Activated T-helper 1 cell treated with anti-CD3 and anti-CD28 coated beads, Interleukin-12 subunit alpha, Interleukin-12 subunit beta, Interleukin-2, Interleukin-4 antibody, amounts not matched to agents 30 ng/mL and 10 ng/mL and 1 ng/mL, durations not matched to agents 14 hours and 24 hours and 36 hours (primary cell): ENCODE results near the gene PGBD1. TPM values are rescaled to one million over a fixed set of nuclear protein-coding genes. Genes with fewer than 3 reads are reported as not detected.
A peak's percentile ranks its signal among the peaks of the same experiment; 100 is the strongest.

Experiments
- DNase-seq: peaks from one replicate; pipeline ENCODE4 v3.0.0; 2021; ENCODE audit warnings: low spot score
- H3K27ac Mint-ChIP-seq: one replicate; pipeline ENCODE4 v1.8.0; 2021; ENCODE audit warnings: mild to moderate bottlenecking, mixed read lengths
- H3K27me3 Mint-ChIP-seq: one replicate; pipeline ENCODE4 v1.8.0; 2022; ENCODE audit warnings: mild to moderate bottlenecking, moderate library complexity, mixed read lengths; ENCODE audit not compliant: insufficient read depth
- H3K36me3 Mint-ChIP-seq: one replicate; pipeline ENCODE4 v1.8.0; 2021; ENCODE audit warnings: low read depth, mixed read lengths
- H3K4me1 Mint-ChIP-seq: one replicate; pipeline ENCODE4 v1.8.0; 2021; ENCODE audit warnings: low read depth, mixed read lengths
- H3K4me3 Mint-ChIP-seq: one replicate; pipeline ENCODE4 v1.8.0; 2021; ENCODE audit warnings: mild to moderate bottlenecking, moderate library complexity, mixed read lengths
- H3K9me3 Mint-ChIP-seq: one replicate; pipeline ENCODE4 v1.8.0; 2021; ENCODE audit warnings: mixed read lengths
- intact Hi-C: fragments of 100-400 bp; cut with micrococcal nuclease; formaldehyde crosslinking; loops from one replicate; pipeline ENCODE4 v1.15.1; 2024
- total RNA-seq: library from RNA; stranded (reverse); gene quantifications from 2 replicates; pipeline ENCODE4 v1.2.3, GENCODE V29; 2022

PGBD1 gene
- total RNA-seq, 1 donor from 2014 or later: 1.7 TPM

- Mint-ChIP-seq H3K36me3 (peaks cover 9% of the 10 kb centered on the region), H3K4me1 (no peaks in the 10 kb centered on the region), H3K4me3 (no peak overlapping the region), H3K27ac (no peak overlapping the region), H3K27me3 (peaks cover 7% of the 10 kb centered on the region), H3K9me3 (peaks cover 34% of the 10 kb centered on the region)
- intact Hi-C loops: no loop called here
- DNase-seq: no peak
Observed at GRCh38 chr6:28330041-28330440, 48.7 kb downstream of the PGBD1 start.

GRCh38 chr6:28333047-28333446 is 51.7 kb downstream of the PGBD1 start:
- peaks cover 7% of the 10 kb centered on the region for H3K27me3 Mint-ChIP-seq
- DNase-seq: no peak
- peaks cover 2% of the 10 kb centered on the region for H3K36me3 Mint-ChIP-seq
- H3K4me1 Mint-ChIP-seq: no peaks in the 10 kb centered on the region
- intact Hi-C loops: no loop called here
- peaks cover 13% of the 10 kb centered on the region for H3K9me3 Mint-ChIP-seq
- H3K4me3 Mint-ChIP-seq: no peak overlapping the region
- no peak overlapping the region for H3K27ac Mint-ChIP-seq

GRCh38 chr6:28333599-28334018 is 52.2 kb downstream of the PGBD1 start:
- Mint-ChIP-seq H3K9me3 (peaks cover 13% of the 10 kb centered on the region), H3K36me3 (peaks cover 2% of the 10 kb centered on the region), H3K4me1 (no peaks in the 10 kb centered on the region), H3K27me3 (peaks cover 7% of the 10 kb centered on the region), H3K27ac (no peak overlapping the region), H3K4me3 (no peak overlapping the region)
- no peak for DNase-seq
- intact Hi-C loops: no loop called here

- Mint-ChIP-seq H3K4me3 (peak overlapping the region; percentile 43), H3K4me1 (no peaks in the 10 kb centered on the region), H3K27me3 (peaks cover 7% of the 10 kb centered on the region), H3K9me3 (peaks cover 5% of the 10 kb centered on the region), H3K36me3 (no peaks in the 10 kb centered on the region), H3K27ac (no peak overlapping the region)
- no peak for DNase-seq
- intact Hi-C loops: loop anchor here (1.0 to 5.0 kb wide), 5 partner anchors 15 to 497 kb away; partner anchors contain the start of genes PGBD1 and ZKSCAN3
Observed at GRCh38 chr6:28334286-28335039, 53.1 kb downstream of the PGBD1 start.

GRCh38 chr6:28335040-28335563 is 53.7 kb downstream of the PGBD1 start:
- H3K36me3 Mint-ChIP-seq: no peaks in the 10 kb centered on the region
- H3K27ac Mint-ChIP-seq: no peak overlapping the region
- no peak overlapping the region for H3K4me3 Mint-ChIP-seq
- H3K4me1 Mint-ChIP-seq: no peaks in the 10 kb centered on the region
- peaks cover 7% of the 10 kb centered on the region for H3K27me3 Mint-ChIP-seq
- no peak for DNase-seq
- intact Hi-C loops: loop anchor here (1.0 to 5.0 kb wide), 5 partner anchors 14 to 498 kb away; partner anchors contain the start of genes PGBD1 and ZKSCAN3
- peaks cover 10% of the 10 kb centered on the region for H3K9me3 Mint-ChIP-seq

GRCh38 chr6:28335564-28336283 is 54.4 kb downstream of the PGBD1 start, which contains the start of gene ZSCAN31:
Gene ZSCAN31, minus strand, starts transcription at chr6:28336148. Its CDS starts 6,465 bp downstream, at chr6:28329683.
- H3K4me1 Mint-ChIP-seq: no peaks in the 10 kb centered on the region
- peaks cover 7% of the 10 kb centered on the region for H3K27me3 Mint-ChIP-seq
- peak; percentile 56 for DNase-seq
- intact Hi-C loops: loop anchor here (1.0 to 5.0 kb wide), 6 partner anchors 14 to 498 kb away; partner anchors contain the start of genes PGBD1, ZKSCAN3 and ZSCAN26
- H3K36me3 Mint-ChIP-seq: no peaks in the 10 kb centered on the region
- no peak within 1 kb of the TSS for H3K4me3 Mint-ChIP-seq
- peaks cover 14% of the 10 kb centered on the region for H3K9me3 Mint-ChIP-seq
- H3K27ac Mint-ChIP-seq: no peak within 1 kb of the TSS

GRCh38 chr6:28336284-28337120 is 55.1 kb downstream of the PGBD1 start:
- intact Hi-C loops: loop anchor here (1.0 to 5.0 kb wide), 5 partner anchors 54 to 499 kb away; partner anchors contain the start of genes PGBD1 and ZSCAN26

GRCh38 chr6:28337121-28337520 is 55.7 kb downstream of the PGBD1 start:
- peaks cover 25% of the 10 kb centered on the region for H3K9me3 Mint-ChIP-seq
- H3K36me3 Mint-ChIP-seq: no peaks in the 10 kb centered on the region
- H3K4me1 Mint-ChIP-seq: no peaks in the 10 kb centered on the region
- no peak for DNase-seq
- no peak overlapping the region for H3K27ac Mint-ChIP-seq
- intact Hi-C loops: loop anchor here (5.0 kb wide), 4 partner anchors 55 to 500 kb away; partner anchors contain the start of gene PGBD1
- H3K27me3 Mint-ChIP-seq: peaks cover 8% of the 10 kb centered on the region
- no peak overlapping the region for H3K4me3 Mint-ChIP-seq

More at GRCh38 chr6:28336284-28337120, 55.1 kb downstream of the PGBD1 start:
- Mint-ChIP-seq H3K36me3 (no peaks in the 10 kb centered on the region), H3K4me1 (no peaks in the 10 kb centered on the region), H3K4me3 (no peak overlapping the region), H3K9me3 (peaks cover 20% of the 10 kb centered on the region), H3K27ac (no peak overlapping the region), H3K27me3 (peaks cover 8% of the 10 kb centered on the region)
- DNase-seq: no peak

GRCh38 chr6:28340310-28341095 is 59.1 kb downstream of the PGBD1 start:
- no peak for DNase-seq
- Mint-ChIP-seq H3K9me3 (peaks cover 31% of the 10 kb centered on the region), H3K4me1 (no peaks in the 10 kb centered on the region), H3K4me3 (no peak overlapping the region), H3K27ac (no peak overlapping the region), H3K27me3 (peaks cover 2% of the 10 kb centered on the region), H3K36me3 (no peaks in the 10 kb centered on the region)
- intact Hi-C loops: no loop called here

GRCh38 chr6:28343898-28344677 is 62.7 kb downstream of the PGBD1 start:
- Mint-ChIP-seq H3K36me3 (no peaks in the 10 kb centered on the region), H3K4me3 (no peak overlapping the region), H3K27me3 (peaks cover 17% of the 10 kb centered on the region), H3K27ac (no peak overlapping the region), H3K4me1 (no peaks in the 10 kb centered on the region), H3K9me3 (peaks cover 31% of the 10 kb centered on the region)
- intact Hi-C loops: no loop called here
- DNase-seq: no peak

GRCh38 chr6:28345201-28345600 is 63.8 kb downstream of the PGBD1 start:
- H3K36me3 Mint-ChIP-seq: no peaks in the 10 kb centered on the region
- H3K4me3 Mint-ChIP-seq: no peak overlapping the region
- H3K4me1 Mint-ChIP-seq: peaks cover 7% of the 10 kb centered on the region
- H3K27ac Mint-ChIP-seq: no peak overlapping the region
- H3K27me3 Mint-ChIP-seq: peaks cover 17% of the 10 kb centered on the region
- peaks cover 24% of the 10 kb centered on the region for H3K9me3 Mint-ChIP-seq
- intact Hi-C loops: loop anchor here (5.0 kb wide), 1 partner anchor 97 kb away; the partner anchor contains the start of gene ZSCAN23
- no peak for DNase-seq
